AG08396 (cell line): Measurements from ENCODE around the gene OPTN.
"Not testable (repeated sequence)": the region's sequence is repeated elsewhere in the genome, so short reads cannot be mapped to it uniquely, and the experiment has no call there.

Source experiments
- DNase-seq: peaks from one replicate; pipeline ENCODE4 v3.0.0; 2012; ENCODE audit warnings: low spot score, mixed read lengths

OPTN gene

DNA sequence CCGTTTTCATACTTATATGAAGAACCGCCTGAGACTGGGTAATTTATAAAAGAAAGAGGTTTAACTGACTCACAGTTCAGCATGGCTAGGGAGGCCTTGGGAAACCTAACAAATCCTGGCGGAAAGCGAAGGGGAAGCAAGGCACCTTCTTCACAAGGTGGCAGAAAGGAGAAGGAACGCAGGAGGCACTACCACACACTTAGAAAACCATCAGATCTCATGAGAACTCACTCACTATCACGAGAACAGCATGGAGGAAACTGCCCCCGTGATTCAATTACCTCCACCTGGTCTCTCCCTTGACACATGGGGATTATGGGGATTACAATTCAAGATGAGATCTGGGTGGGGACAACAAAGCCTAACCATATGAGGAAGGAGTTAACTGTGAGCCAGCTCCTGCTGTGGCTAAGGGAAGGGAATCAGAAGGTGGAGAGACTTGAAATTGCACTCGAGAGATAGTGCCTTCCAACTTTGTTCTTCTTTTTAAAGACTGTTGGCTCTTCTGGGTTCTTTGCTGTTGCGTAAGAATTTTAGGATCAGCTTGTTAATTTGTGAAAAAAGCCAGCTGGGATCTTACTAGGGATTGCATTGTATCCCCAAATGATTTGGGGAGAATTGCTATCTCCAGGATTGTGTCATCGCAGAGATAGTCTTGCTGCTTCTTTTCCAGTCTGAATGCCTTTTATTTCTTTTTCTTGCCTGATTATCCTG, 21.0 kb downstream of the OPTN start:
- DNase-seq: no peak

DNA sequence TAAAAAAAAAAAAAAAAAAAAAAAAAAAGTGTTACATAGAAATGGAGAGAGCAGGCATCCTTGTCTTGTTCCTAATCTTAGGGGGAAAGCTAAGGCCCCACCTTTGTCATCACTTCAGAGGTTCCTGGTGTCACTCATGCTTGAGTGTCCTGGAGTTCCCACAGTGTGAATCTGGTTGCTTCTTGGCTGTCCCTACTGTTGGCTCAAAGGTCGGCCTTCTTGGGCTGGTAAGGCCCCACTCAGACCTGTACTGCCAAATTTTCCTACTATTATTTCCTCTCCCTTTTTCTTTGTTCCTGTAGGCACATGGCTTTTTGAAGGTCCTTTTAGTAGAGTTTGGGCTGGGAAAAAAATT, 21.5 kb downstream of the OPTN start:
- DNase-seq: no peak

DNA sequence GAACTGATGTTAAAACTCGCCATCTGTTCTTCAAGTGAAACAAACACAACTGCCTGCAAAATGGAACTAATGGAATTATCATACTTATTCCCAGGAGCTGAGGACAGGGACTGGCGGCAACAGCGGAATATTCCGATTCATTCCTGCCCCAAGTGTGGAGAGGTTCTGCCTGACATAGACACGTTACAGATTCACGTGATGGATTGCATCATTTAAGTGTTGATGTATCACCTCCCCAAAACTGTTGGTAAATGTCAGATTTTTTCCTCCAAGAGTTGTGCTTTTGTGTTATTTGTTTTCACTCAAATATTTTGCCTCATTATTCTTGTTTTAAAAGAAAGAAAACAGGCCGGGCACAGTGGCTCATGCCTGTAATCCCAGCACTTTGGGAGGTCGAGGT, 36.7 kb downstream of the OPTN start:
- DNase-seq: no peak

DNA sequence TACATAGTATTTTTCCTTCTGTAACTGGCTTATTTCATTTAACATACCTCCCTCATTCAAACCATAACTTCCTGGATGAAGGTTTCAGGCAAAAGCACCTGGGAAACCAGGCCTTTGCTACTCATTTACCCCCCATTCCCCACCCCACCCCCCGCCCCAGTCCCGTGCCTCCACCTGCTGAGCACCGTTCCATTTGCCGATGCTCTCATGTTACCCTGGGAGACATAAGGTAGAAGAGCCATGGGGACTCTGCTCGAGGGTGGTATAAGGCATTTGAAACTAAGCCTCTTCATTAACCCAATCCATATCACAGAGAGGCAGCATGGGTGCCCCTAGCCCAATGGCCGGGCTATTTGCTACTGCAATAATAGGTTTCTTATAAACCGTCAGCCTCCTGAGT, 39.2 kb downstream of the OPTN start:
- no peak for DNase-seq

DNA sequence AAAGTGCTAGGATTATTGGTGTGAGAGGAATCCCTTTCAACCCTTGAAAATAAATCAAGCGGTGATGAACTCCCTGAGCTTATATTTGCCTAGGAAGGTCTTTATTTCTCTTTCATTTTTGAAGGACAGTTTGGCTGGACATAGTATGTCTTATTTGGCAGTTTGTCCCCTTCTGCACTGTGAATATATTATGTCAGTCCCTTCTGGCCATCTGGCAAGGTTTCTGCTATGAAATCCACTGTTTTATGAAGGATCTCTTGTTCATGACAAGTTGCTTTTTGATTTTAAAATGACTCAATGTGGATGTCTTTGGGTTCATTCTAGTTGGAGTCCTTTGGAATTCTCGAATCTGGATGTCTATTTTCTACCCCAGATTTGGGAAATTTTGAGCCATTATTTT, 39.7 kb downstream of the OPTN start:
- DNase-seq: no peak

DNA sequence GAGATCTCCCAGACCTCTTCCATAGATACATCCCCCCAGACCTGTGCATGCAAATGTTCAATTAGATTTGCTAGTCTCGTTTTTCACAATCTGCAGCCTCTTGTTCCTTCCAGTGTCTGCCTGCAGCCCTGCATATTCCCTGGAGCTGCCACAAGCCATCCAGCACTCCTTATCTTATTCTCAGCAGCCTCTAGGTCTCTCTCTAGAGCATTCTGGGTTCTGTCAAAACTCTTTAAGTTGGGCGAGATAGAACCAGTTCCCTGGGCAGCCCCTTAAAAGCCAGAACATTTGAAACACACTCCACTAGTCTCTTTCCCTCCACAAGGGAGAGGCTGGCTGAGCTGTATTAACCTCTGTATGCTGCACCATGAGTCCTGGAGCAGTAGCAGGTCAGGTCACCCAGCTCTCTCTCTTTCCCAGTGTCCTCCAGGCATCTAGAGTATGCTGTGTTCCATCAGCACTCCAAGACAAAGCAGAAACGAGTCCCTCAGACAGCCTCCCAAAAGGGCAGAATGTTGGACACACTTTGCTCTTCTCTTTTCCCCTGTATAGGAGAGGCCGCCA, 40.7 kb downstream of the OPTN start:
- DNase-seq: no peak

DNA sequence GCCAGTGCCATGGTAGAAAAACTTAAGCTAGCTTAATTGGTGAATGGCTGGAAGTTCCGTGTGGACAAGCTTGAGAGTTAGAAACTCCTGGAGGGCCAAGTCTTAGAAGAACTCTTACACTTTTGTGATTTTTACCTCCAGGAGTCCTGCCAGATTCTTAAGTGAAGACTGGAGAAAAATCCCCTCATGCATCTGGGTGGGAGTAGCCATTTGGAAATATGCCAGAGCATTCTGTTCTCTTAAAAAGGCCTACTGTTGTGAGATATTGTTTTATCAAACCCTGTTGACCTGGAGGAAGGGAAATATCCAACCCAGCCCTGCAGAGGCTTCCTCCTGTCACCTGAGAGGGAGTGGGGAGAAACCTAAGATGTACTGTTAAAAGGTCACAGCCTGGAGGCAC, 43.8 kb downstream of the OPTN start:
- DNase-seq: no peak

DNA sequence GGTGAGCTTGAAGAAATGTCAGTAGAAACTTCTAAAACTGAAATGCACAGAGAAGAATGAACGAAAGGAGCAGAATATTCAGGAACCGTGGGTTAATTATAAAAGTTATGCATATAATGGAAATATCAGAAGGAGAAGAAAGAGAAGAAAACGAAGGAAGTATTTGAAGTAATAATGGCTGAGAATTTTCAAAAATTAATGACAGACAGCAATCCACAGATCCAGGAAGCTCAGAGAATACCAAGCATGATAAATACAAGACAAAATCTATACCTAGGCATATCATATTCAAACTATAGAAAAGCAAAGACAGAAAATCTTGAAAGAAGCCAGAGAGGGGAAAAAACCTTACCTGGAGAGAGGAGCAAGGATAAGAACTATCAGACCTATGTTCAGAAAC, 44.9 kb downstream of the OPTN start:
- no peak for DNase-seq

DNA sequence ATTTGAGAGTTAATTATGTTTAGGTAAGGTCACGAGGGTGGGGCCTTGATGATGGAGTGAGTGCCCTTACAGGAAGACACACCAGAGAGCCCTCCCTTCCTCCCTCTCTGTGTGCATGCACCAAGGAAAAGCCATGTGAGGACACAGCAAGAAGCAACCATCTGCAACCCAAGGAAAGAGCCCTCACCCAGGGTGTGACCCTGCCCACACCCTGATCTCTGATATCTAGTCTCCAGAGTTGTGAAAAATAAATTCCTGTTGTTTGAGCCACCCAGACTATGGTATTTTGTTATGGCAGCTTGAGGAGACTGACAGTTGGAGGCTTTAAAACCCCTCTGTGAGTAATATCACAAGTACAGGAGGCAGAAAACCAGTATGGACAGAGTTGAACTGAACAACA, 46.4 kb downstream of the OPTN start:
- no peak for DNase-seq

DNA sequence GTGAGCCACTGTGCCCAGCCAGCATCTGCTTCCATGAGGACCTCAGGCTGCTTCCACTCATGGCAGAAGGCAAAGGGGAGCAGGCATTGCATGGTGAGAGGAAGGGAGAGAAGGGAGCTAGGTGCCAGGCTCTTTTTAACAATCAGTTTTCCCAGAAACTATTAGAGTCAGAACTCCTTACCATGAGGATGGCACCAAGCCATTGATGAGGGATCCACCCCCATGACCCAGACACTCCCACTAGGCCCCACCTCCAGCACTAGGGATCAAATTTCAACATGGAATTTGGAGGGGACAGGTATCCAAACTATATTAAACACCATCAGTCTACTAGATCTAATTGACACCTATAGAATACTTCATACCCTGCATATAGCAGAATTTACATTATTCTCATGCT, 47.2 kb downstream of the OPTN start:
- DNase-seq: no peak

DNA sequence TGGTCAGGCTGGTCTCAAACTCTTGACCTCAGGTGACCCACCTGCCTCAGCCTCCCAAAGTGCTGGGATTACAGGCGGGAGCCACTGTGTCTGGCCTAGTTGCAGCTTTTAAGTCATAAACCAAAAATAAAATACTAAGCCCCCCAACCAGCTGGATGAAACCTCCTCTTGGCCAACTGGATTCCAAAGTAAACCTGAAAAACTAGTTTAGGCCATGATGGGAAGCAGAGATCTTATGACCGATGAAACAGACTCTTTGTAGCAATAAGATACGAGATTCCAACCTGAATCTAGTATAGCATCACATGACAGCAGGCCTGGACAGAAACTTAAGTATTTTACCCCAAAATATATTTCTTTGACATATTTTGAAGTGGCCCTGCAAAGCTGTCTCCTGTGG, 52.3 kb downstream of the OPTN start:
- no peak for DNase-seq

DNA sequence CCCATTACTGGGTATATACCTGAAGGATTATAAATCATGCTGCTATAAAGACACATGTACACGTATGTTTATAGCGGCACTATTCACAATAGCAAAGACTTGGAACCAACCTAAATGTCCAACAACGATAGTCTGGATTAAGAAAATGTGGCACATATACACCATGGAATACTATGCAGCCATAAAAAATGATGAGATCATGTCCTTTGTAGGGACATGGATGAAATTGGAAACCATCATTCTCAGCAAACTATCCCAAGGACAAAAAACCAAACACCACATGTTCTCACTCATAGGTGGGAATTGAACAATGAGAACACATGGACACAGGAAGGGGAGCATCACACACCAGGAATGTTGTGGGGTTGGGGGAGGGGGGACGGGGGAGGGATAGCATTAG, 55.9 kb downstream of the OPTN start:
- not testable (repeated sequence) for DNase-seq

DNA sequence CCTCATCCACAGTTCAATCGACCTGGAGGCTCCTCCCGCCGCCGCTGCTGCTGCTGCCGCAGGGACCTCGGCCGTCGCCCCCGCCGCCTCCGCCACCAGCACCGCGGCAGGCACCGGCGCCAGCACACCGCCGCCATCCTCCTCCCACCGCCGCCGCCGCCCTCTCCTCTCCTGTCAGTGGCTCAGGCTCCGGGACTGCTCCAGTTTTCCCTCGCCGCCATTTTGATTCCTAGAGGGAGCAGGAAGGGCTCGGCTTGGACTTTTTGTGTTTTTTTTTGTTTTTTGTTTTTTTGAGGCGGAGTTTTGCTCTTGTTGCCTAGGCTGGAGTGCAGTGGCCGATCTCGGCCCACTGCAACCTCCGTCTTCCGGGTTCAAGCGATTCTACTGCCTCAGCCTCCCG, 58.4 kb downstream of the OPTN start:
- no peak for DNase-seq

DNA sequence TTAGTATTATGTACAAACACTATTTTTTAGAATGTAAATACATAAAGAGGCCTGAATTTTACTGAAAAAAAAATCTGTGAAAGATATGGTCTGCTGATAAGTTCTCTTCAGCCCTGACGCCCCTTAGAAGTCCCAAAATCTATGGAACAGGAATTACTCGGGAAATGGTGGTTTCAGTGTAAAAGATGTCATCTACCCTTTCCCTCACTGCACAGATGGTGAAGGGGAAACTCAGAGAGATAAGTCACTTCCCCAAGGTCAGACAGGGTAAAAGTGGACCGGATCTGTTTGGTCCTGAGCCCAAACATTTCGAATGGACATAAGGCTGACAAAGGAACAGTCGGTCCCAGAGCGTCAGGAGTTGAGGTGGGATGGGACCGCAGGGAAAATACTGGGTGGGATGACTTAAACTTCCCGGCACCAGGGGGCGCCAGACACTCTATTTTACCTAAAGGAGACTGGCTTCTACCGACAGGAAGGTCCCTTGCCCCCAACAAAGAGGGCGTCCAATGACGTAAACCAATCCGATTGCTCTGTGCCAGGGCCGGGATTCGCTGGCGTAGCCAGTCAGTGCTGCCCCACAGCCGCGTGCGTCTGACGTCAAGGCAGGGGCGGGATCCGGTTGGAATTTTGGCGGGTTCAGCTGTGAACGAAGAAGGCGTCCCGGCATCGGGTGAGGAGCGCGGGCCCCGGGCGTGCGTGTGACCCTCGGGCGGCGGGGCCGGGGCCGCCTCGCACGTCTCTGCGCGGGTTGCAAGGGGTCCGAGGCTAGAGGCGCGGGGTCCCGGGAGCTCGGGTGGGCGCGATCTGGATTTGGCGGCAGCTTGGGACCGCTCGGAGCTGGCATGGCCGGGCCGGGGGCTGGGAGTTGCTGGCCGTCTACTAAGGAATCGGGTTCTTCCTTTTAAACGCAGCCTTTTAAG, 61.2 kb downstream of the OPTN start, which contains the start of gene MCM10:
Gene MCM10 (plus strand): TSS at position 625 of the 923 bp plus-strand sequence. CDS start 2,645 bp downstream, outside the sequence.
- peak; percentile 99 for DNase-seq

DNA sequence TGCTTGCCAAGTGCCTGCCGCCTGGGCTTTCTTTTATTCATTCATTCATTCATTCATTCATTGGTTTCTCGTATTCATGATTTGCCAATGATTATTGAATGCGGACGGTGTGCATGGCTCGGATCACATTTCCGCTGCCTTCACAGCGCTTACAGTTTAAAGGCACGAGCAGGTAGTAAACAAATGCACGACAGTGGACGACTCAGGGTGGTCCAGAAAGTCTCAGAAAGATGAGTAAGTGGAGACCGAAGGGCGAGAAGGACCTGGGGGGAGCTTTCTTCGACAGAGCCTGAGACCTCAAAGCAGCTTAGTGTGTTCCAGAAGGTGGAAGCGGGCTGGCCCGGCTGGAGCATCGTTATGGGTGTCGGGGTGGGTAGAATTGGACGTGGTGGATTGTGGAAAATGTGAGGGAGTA, 61.9 kb downstream of the OPTN start:
- DNase-seq: peak; percentile 18

DNA sequence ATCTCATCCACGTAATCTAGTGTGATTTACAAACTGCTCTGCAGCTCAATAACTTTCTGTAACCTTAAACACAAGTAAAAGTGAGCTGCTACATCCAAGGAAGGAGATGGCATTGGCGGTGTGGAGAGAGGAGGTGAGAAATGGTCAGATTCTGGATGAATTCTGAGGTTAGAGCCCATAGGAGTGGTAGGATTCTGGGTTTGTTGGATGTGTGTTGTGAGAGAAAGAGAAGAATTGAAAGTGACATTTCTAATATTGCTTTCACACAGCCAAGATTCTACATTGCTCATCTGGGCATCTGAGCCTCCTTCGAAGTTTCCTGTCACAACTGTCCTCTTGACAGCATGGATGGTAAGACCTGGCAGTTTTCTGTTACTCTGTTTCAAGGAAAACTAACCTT, 63.9 kb downstream of the OPTN start:
- no peak for DNase-seq

DNA sequence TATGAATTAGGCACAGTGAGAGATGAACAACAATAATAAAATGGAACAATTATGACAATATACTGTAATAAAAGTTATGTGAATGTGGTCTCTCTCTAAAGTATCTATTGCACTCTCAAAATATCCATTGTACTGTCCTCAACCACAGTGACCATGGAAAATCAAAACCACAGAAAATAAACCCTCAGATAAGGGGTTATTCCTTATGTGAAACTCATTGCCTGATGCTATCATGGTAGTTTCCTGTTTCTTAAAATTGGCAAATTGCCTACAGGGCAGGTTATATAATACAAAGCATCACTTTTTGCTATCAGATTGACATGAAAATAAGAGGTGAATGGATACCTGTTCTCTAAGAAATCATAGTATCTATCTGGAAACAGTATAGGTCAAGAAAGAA, 65.2 kb downstream of the OPTN start:
- DNase-seq: no peak

DNA sequence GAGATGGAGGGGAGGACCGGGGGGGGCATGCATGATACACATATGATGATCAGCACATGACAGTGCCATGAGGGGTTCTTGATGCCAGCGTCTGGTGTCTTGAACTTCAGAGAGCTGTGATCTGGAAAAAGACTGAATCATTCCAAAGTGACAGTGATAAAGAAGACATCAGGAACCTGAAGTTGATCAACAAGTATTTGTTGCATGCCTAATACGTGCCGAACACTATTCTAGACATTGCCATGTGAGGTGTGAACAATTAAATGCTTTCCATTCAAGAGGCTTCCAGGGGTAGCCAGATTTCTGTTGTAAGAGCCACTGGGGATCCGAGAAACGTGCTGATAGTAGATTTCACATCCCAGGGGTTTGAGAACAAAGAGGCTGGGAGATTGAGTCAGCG, 67.6 kb downstream of the OPTN start:
- no peak for DNase-seq

DNA sequence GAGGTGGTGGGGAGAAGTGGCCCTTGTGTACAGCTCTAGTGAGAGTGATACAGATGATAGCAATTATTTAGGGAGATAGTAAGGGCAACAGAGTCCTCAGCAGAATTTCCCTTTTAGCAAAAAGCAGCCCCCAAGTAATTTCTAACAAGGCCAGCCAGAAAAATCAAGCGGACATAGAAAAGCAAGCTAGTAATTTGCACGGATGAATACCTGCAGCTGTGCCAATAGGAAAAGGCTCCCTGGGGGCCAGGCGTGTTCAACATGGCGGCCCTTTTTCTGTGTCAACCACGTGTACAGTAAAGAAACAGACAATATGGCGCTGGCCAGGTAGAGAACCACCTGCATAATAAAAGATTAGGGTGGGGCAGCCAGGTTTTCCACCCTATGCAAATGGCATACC, 68.8 kb downstream of the OPTN start:
- no peak for DNase-seq

DNA sequence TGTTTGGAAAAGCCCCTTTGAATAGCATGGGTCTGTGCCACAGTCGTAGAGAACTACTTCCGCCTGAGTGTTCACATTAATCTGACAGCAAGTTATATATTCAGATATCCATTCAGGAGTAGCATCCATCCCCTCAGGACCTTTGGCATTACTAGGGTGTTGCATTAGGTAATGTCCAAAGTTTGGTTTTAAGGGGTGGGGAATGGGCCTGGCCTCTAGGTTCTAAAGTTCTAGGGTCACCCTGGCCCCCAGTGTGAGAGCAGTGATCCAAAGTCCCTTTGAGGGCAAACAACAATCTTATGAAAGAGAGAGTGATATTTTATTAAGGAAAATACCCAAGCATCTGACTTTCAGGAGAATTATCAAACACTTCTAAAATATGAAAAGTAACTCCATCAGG, 73.7 kb downstream of the OPTN start:
- no peak for DNase-seq

DNA sequence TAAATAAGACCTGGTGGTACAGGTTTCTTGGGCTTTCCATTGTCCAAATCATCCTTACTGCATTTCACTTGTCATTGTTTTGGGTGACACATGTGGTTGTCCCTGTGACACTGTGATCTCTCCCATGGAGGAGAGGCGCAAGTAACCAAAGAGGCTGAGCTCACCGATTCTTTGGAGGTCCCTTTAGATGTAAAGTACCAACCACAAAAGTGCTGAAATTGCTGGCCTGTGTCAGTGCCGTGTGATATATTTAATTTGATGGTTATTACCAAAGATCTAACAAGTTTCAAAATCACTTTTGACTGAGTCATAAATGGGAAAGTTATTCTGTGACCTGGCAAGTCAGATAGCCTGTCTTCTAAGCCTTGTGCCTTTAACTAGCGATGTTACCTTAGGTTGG, 80.8 kb downstream of the OPTN start:
- no peak for DNase-seq

DNA sequence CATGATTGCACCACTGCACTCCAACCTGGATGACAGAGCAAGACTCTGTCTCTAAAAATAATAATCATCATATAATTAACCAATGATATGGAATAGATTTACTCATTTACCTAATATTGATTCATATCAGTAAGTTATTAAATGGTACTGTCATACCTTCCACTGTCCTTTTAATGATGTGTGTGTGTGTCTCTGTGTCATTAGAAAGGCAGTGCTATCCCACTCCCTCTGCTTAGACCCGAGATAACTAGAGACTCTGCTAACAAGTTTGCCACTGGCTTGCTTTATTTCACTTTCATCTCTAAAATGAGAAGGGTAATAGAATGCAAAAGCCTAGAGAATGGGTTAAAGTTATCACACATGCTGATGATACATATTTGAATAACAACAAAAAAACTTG, 82.5 kb downstream of the OPTN start:
- DNase-seq: no peak

DNA sequence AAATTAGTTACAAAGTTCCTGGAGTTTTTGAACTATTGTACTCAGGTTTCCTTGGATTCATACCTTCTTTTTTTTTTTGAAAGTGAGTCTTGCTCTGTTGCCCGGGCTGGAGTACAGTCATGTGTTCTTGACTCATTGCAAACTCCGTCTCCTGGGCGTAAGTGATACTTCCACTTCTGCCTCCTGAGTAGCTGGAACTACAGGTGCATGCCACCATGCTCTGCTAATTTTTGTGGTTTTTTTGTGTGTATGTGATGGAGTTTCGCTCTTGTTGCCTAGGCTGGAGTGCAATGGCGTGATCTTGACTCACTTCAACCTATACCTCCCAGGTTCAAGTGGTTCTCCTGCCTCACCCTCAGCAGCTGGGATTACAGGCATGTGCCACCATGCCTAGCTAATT, 83.7 kb downstream of the OPTN start:
- no peak for DNase-seq
